Hippocampal formation (tissue), 2 donors: Measurements from ENCODE around the gene KLHL3.

Experiments used
- DNase-seq, 2 donors: peaks; one replicate each; lab custom pipeline; 2025; lab: John Stamatoyannopoulos, UW

The KLHL3 gene

DNA sequence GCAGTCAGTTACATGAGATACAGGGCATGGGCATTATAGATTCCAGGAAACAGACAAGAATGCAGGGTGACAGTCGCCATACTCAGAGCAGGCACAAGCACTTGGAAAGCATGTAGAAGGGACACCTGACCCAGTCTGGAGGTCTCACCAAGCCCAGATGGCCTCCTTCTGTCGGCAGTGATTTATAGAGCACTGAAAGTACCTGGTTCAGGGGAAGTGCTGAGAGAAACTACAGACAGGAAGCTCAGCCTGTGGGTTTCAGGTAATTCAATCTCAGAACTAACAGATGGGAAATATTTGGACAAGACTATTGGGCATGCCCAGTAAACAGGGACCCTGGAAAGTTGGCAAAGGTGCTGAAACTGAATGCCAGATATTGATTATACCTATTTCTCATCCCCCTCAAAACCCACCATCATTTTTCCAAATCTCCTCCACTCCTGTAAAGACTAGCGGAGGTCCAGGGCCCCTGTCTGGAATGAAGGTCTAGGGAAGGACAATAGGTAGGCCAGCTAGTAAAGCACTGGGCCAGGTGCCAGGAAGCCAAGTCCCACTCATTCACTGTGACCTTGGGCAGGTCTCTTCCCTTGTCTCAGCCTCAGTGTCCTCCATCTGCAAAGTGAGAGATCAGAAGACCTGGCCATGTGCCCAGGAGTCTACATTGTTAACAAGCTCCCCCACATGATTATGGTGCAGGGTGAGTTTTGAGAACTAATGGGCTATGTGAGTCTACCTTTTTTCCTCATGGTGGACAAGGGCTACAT lies 26.9 kb downstream of the KLHL3 start:
- DNase-seq = no peak

DNA sequence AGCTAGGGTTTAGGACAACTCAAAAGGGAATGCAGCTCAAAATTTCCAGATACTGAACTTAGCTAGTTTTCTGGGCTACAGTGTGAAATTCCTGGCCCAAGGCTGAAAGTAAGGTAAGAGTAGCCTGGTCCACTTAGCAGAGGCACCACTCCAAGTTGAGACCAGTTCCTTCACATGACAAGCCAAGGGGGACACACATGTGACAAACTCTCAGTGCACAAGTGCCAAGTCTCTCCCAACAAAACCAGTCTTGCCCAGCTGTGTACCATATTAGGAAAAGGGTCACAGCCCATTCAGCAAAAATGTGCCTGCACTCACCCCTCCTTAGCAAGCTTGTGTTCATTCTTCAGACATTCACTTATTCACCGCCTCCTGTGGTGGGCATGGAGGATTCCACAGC lies 27.8 kb downstream of the KLHL3 start:
- DNase-seq = no peak

DNA sequence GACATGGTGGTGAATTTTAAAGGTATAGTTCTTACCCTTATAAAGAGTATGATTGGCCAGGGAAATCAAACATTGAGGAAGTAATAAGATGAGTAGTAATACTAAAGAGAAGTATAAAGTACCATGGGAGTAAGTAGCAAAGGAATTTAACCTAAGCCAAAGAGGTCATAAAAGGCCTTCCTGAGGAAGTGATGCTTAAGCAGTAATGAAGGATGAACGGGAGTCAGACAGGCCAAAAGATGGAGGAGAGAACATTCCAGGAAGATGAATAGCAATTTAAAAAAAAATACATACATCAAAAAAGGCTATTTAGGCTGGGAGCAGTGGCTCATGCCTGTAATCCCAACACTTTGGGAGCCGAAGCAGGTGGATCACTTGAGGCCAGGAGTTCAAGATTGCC lies 29.0 kb downstream of the KLHL3 start:
- DNase-seq = no peak

DNA sequence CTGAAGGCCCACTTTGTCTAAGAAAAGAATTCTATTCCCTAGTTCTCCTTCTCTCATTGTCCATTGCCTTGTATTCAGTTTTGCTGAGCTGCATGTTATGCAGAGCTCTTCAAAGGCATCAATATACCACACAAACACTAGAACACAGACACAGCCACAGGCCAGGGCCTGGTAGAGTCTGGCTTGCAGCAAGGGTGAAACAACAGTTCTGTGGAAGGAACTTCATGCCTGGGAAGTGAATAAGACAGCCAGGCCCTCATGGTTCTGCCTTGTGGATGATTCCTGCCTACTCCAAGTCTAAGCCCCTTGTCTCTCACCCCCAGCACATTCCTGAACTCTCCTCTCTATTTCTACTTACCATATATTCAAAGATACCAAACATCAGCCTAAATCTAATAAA lies 30.8 kb downstream of the KLHL3 start:
- no peak for DNase-seq

DNA sequence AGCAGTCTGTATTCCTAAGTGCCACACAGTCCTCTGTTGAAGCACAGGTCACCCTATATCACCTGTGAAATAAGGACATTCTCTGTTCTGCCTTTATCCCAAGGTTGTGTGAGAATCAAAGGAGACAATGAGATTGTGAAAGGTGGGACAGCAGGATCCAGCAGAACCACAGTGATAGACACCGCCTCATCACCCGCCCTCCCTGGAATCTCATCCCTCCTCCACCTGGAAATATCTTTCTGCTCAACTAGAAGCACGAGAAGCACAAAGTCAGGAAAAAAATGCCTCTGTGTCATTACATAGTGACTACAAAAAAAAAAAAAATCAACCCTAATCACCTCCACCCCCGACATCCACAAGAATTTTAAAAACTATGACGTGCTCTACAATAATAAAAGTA lies 32.3 kb downstream of the KLHL3 start:
- no peak for DNase-seq

DNA sequence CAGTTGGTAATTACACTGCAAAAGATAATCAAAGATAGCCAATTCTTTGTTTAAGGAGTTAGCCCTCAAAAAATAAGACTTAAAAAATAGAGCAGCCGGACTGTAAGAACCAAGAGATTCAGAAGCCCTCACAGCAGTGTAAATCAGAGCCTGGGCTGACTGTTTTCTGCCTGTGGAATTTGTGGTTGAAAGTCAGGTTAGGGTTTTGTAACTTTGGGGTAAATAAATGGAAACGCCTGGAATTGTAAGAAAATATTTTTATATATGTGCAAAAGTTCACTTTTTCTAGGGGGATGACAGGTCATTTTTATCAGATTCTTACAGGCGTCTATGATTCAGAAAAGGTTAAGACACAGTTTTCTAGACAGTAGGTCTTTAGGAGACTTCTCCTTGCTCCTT lies 35.6 kb downstream of the KLHL3 start:
- no peak for DNase-seq

DNA sequence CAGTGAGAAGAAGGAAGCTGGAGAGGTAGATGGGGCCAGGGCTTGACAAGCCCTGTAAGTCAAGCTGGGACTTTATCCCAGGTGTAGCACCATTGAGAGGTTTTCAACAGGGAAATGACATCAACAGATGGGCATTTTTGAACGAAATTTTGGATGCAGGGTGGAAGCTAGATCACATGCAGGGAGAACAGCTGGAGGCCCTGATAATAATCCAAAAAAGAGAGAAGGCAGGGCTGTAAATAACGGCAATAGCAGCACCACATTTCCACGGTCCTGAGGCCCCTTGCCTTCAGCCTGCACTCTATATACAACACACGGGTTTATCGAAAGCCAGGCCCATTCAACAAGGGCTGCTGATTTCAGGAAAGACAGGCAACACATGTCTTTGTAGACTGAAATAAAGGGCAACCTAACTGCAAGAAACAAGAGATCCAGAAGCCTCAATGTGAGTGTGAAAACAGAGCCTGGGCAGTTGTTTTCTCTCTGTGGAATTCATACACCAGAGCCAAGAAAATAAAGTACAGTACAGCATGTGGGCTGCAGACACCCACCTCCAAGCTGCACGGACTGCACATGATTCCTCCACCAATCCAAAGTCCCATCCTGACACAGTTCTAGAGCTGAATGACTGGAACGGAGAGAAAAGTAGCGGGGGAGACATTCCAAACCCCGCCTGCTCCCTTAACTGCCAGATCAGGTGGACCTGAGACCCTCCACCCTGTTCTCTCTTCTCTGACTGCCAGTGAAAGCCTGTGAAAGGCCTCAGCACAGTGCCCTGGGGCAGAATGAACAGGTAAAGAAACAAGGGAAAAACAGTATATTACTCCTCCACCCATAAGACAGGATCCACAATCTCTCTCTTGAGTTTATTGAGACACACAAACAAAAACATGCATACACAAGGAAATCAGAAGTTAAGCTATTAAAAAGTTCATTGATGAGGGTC lies 36.3 kb downstream of the KLHL3 start:
- peak in 1 of 2 donors; percentile 14 for DNase-seq

DNA sequence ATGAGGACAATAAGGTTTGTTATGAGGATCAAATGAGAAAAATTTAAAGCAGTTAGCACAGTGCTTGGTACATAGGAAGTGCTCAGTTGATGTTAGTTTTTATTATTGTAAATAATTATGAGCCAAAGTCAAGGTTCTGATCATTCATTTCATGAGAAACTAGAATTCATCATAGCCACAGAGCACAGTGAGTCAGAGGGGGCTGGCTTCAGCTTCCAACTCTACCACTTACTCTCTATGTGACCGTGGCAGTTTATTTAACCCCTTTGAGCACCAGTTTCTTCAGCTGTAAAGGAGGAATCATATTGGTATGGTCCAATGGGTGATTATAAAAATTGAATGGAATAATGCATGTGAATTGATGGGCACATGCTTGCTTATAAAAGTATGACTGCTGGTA lies 39.4 kb downstream of the KLHL3 start:
- no peak for DNase-seq

DNA sequence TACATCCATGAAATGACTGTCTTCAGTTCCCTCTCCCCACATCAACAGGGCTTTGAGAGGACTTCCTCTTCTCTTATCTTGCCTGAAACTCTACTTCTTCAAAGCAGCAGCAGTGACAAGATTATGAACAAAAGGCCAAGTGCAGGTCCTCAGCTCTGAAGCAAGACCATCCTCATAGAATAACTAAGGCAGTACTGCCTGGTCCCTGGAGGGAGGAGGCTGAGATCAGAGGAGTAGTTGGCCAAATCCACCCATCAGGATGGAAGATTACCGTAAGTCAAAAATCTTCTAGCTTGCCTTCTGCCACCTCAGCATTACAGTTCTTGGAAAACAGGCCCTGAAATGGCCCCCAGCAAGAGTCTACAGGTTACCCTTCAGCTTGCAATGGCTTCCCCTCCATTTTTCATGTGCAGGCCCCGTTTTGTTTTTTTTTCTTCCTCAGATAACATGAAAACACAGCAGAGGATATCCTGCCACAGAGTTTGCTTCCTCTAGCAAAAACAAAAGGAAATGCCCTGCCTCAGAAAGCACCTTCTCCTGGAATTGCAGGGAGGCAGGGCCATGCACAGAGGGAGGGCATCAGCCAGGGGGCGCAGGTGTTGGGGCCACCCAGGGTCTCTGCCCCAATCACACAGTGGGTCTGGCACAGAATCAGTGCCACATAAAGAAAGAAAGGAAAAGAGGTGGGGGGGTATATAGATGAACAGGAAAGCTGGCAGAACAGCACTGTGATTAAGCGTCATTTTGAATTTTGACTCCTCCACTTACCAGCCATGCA lies 40.0 kb downstream of the KLHL3 start:
- no peak for DNase-seq

DNA sequence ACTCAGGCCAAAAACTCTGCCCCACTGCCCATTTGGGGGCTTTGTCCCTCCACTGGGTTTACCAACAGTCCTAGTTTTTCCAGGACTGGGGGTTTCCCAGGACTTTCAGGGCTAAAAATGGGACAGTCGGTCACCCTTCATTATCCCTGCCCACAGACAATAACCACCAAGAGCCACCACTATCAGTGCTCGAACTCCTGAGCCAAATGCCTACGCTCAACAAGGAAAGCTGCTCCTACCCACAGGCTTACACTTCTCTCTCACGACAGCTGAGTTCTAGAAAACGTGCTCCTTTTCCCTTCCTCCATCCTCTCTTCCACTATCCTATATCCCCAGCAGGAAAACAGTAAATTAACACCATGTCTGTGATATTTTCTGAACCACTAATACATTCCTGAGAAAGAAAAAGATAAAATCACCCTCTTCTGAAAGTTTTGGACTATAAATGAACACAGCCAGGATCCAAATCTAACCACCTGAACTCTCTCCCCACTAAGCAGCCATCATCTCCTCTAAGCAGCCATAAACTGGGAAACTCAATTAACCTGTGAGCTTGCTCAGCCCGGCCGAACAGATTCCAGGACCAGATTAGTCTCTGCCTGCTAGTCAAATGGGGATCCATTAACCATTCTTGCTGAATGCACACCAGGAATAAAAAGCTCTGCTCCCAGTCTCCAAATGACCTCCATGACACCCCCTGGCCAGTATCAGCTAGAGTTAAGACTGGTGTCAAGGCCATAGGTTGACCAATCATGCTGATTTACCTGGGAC lies 41.8 kb downstream of the KLHL3 start:
- DNase-seq = no peak

DNA sequence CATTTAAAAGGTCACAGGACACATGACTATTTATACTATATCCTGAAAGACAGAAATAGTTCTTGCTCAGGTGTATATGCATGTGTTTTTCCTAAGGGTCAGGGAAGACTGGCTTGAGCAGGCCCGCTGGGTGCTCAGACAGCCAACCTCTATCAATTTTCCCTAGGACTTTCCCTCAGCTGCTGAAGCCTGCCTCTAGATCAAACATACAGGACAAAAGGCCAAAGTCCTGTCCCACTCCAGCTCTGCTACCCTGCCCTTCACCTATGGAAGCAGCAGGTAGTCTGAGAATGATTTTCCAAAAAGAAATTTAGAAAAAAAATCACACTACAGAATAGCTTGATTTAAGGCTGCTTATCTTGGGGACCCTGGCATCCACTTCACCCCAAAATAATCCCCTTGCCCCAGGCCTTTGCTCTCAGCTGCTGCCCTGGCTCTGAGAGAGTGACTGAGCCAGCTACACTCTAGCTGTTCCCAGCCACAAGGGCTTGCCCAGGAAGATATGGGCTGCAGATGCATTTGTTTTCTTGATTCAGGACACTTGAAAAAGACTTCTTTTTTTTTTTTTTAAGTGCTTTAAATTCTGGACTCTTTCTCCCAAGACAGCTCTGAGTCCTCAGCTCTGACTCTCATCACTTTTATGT lies 42.5 kb downstream of the KLHL3 start:
- DNase-seq = no peak

DNA sequence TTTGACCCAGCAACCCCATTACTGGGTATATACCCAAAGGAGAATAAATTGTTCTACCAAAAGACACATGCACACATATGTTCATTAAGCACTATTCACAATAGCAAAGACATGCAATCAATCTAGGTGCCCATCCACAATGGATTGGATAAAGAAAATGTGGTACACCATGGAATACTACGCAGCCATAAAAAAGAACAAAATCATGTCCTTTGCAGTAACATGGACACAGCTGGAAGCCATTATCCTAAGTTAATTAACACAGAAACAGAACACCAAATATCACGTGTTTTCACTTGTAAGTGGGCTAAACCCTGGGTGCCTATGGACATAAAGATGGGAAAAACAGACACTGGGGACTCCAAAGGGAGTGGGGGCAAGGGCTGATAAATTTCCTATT lies 46.6 kb downstream of the KLHL3 start:
- no peak for DNase-seq

DNA sequence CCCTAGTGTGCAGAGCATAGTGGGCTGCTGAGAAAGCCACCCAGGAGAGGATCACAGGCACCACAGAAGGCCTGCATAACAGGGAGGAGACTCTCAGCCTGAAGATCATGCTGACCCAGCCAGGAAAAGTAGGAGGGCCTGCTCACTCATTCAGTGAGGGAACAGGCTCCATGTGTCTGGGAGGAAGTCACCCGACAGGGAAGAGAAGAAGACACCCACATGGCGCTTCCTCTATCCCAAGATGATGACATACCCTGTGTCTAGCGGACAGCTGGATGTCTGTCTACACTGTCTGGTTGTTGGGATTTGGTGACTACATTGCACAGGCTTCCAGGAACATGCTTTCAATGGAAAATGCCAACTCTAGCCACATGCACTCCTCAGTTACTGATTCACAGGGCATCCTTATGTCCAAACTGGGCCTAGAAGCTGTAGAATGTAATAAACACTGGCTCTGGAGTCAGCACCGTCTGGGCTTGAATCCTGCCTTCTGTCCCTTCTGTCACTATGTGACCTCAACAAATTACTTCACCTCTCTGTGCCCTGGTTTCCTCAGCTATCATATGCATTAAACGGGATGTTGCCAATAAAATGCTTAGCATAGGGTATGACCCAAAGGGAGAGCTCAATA lies 47.6 kb downstream of the KLHL3 start:
- no peak for DNase-seq

DNA sequence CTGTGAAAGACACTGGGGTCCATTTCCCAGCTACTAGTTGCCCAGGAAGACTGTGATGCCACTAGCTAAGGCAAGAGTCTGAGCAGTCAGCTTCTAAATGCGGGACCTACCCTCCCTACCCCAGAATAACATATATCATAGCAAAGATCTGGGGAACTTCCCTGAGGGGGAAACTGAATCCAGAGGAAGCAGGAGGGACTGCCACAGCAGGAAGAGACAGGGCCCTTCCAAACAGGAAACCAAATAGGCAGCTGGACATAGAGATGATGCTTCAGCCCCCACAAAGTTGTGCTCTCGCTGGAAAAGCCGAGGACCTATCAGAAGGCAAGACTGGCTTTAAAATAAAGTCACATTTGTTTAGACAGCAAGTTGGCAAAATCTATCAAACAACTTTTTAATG lies 51.1 kb downstream of the KLHL3 start:
- DNase-seq = no peak

DNA sequence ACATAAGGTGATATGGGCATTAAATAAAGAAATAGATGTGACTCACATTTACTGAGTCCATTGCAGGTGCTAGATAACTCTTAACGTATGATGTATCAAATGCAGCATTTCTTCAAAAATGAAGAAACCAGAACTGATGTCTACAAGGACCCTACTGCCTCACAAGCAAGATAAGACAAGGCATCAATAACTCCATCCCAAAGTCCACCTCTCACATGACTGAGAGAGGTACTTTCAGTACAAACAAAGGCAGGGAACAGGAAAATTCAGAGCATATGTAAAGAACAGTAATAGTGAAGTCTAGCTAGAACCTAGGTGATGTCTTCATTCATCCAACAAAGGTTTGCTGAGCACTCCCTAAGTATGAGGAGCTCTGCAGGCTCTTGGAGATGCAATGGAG lies 54.7 kb downstream of the KLHL3 start:
- no peak for DNase-seq

DNA sequence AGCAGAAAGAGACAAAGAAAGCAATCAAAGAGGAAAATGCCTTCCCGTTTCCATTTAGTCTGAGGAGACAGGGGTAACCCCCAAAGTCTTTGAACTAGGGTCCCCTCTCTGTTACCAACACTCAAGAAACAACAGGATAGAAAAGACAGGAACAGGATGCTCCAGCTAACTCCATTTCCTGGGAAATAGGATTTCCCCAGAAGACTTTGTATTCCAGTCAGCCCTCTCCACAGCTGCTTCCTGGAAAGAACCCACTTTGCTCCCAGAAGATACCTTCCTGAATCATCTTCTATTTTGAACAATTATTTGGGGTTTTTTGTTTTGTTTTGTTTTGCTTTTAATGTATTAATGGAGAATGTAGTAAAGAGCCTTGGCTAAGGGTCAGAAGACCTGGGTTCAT lies 56.0 kb downstream of the KLHL3 start:
- DNase-seq = no peak

DNA sequence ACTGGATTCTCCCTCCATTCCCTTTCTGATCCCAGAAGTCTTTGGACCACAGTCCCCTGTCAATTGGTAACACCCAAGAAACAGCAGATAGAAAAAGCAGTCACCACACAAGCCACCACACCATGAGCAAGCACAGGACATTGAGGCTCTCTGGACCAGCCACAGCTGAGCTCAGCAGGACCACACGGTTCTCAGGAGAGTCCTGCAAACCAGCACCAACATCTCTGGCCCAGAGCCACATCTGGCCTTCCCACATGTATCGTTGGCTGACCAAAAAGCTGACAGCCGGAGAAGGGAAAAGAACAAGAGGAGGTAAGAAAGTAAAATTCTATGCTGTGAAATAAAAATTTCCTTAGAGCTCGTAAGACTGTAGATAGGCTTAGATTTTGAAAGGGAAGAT lies 56.7 kb downstream of the KLHL3 start:
- DNase-seq = no peak

DNA sequence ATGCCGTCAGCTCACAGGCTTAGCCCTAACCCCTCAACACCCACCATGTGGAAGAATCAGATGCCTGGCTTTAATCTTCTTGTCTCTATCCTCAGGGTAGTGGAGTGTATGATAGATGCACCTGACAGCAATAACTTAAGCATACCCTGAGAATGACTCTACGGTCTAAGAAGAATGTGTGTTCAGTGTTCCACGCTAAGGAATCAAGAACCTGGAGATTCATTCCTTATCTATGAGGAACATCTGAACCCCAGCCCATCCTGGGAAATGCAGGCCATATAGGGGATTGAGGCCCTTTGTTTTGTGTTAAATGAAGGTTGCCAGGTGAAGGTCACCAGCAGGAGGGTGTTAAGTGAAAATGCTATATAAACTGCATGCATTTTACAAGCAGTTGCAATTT lies 63.0 kb downstream of the KLHL3 start:
- no peak for DNase-seq

DNA sequence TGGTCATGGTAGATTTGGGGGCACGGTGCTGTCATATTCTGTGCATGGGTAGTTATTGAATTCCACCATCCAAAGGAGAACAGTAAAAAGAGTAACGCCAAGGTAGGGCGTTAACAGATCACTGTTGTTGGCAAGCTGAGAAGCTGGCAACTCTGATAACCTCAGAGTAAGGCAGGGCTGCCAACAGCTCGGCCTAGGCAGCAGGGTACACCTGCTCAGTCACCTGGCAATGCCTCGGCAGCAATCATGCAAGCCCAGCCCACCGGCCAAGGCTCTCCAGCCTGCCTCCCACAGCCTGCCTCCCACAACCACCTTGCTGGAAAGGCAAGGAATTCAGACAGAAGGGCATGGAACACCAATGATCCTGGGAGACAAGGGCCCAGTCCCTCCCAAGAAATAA lies 63.9 kb downstream of the KLHL3 start:
- DNase-seq = no peak

DNA sequence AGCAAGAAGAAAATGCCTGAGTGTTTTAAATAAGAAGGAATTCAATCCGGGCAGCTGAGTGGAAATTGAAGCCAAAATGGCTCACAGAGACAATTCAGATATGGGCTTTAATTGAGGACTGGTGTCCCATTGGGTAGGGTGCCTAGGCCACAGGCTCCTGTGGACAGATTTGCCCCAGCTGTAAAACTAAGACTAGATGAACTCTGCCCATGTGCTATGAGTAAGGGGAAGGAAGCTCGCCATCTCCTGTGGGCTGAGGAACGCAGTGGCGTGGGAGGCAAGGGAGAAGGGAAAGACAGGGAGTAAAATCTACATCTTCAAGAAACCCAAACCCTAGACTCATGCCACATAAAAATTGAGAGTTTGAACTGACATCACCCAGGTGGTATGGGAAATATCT lies 66.1 kb downstream of the KLHL3 start:
- DNase-seq = no peak

DNA sequence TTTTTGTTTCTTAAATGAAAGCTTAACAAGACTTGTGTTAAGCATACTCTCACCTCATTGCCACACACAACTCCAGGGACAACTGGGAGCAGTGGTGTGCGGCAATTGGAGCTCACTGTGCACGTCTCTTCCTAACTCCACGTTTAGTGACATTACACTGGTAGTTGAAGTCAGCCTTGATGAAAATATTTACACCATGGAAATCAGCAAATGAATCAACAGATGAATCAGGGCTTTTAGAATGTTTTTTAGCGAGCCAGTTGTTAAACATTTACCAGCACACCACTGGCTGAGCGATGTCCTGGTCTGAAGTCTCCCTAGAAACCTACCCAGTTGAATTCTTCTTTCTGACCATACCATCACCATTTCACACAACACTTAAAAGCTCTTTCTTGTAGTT lies 67.3 kb downstream of the KLHL3 start:
- no peak for DNase-seq
